Coronary artery (tissue), 2 donors: ENCODE results near the gene TNFRSF14.

Experiments
- DNase-seq: peaks from one replicate; pipeline ENCODE4 v3.0.0-alpha.2; 2017; ENCODE audit warnings: low spot score
- H3K27ac ChIP-seq, 2 donors: fragments of 200-600 bp; sonication (generic); one replicate each; pipeline ENCODE4 v1.5.1; 2016 to 2019
- H3K4me3 ChIP-seq: fragments of 200-600 bp; sonication (generic); 2 replicates; pipeline ENCODE4 v1.5.1; 2016; ENCODE audit warnings: mild to moderate bottlenecking, moderate library complexity
- CTCF ChIP-seq: fragments of 200-600 bp; sonication (generic); IDR thresholded peaks from one replicate; pipeline ENCODE4 v1.5.1; 2019; ENCODE audit warnings: antibody characterized with exemption

The TNFRSF14 gene

GRCh38 chr1:2533365-2533764 lies 22.8 kb upstream of the TNFRSF14 start:
- TF ChIP-seq CTCF, result no peak
- DNase-seq, result no peak
- Histone ChIP-seq H3K4me3 (no peak overlapping the region), H3K27ac (no peak overlapping the region)

GRCh38 chr1:2534315-2534686 lies 21.9 kb upstream of the TNFRSF14 start:
- Histone ChIP-seq H3K27ac (no peak overlapping the region), H3K4me3 (no peak overlapping the region)
- no peak for TF ChIP-seq CTCF
- DNase-seq, result no peak

- H3K27ac ChIP-seq, result no peak overlapping the region
- DNase-seq, result no peak
- H3K4me3 ChIP-seq, result no peak overlapping the region
- TF ChIP-seq CTCF, result no peak
Observed at GRCh38 chr1:2534687-2535441, 21.3 kb upstream of the TNFRSF14 start.

- DNase-seq, result no peak
- Histone ChIP-seq H3K27ac (no peak overlapping the region), H3K4me3 (no peak overlapping the region)
- no peak for TF ChIP-seq CTCF
Observed at GRCh38 chr1:2535455-2535854, 20.7 kb upstream of the TNFRSF14 start.

- TF ChIP-seq CTCF, result no peak
- H3K4me3 ChIP-seq, result no peak overlapping the region
- no peak overlapping the region for H3K27ac ChIP-seq
- no peak for DNase-seq
Observed at GRCh38 chr1:2535981-2536380, 20.2 kb upstream of the TNFRSF14 start.

- no peak for DNase-seq
- no peak for TF ChIP-seq CTCF
- Histone ChIP-seq H3K27ac (no peak overlapping the region), H3K4me3 (no peak overlapping the region)
Observed at GRCh38 chr1:2537784-2538115, 18.4 kb upstream of the TNFRSF14 start.

- no peak for TF ChIP-seq CTCF
- no peak overlapping the region for H3K4me3 ChIP-seq
- H3K27ac ChIP-seq, result no peak overlapping the region
- DNase-seq, result no peak
Observed at GRCh38 chr1:2538376-2538775, 17.8 kb upstream of the TNFRSF14 start.
